ENCODE results near the gene RPS14.
"Not testable (repeated sequence)": the region's sequence is repeated elsewhere in the genome, so short reads cannot be mapped to it uniquely, and the experiment has no call there.

RPS14 gene

GRCh38 chr5:150444770-150445169 lies 4.8 kb downstream of the RPS14 start:
- DNase-seq (ENCODE audit: low read depth): no peak

- DNase-seq (ENCODE audit: low read depth): no peak
Observed at GRCh38 chr5:150443242-150444075, 6.1 kb downstream of the RPS14 start.

DNA sequence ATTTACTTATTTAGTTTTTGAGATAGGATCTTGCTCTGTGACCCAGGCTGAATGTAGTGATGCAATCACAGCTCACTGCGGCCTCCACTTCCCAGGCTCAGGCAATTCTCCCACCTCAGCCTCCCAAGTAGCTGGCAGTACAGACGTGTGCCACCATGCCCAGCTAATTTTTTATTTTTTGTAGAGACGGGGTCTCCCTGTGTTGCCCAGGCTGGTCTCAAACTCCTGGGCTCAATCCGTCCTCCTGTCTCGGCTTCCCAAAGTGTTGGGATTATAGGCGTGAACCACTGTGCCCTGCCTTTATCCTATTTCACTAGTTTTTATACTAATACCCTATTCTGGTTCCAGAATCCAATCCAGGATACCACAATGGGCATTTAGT lies 6.8 kb downstream of the RPS14 start:
- no peak for DNase-seq (ENCODE audit: low read depth)

DNA sequence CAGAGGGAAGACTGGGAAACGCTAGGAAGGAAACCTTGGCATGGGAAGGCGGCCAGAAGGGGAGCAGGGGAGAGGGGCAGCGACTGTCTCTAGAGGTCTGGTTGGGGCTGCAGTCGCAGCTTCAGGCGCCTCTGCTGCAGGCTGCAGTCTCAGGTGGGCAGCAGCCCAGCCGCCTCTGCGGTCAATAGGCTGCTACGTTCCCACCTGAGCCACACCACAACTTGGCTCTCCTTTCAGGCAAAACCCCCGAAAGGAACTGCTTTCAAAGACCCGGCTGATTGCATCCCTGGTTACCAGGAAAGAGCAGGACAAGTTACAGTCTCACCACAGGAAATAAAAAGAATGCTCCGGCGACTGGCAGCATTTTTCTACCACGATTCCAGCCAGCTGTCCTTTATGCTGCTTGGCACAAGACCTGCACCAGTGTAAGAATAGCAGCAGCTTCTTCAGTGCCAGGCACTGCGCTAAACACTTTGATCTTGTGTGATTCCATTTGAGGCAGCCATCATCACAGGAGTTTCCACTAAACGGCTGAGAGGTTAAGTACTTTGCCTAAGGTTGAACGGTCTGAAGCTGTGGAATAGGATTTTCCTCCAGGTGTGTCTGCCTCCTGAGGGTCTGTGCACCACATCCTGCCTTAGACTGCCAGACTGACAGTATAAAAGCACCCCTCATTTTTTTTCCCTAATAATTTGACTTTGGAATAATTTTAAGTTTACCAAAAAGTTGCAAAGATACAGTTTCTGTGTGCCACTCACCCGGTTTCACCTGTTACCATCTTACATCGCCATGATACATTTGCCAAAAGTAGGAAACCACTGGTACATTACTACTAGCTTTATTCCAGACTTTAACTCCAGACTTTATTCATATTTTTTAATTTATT lies 7.5 kb downstream of the RPS14 start:
- no peak for DNase-seq (ENCODE audit: low read depth)

GRCh38 chr5:150440948-150441812 lies 8.4 kb downstream of the RPS14 start:
- no peak for DNase-seq (ENCODE audit: low read depth)

GRCh38 chr5:150438873-150439546 lies 10.5 kb downstream of the RPS14 start:
- no peak for DNase-seq (ENCODE audit: low read depth)

DNA sequence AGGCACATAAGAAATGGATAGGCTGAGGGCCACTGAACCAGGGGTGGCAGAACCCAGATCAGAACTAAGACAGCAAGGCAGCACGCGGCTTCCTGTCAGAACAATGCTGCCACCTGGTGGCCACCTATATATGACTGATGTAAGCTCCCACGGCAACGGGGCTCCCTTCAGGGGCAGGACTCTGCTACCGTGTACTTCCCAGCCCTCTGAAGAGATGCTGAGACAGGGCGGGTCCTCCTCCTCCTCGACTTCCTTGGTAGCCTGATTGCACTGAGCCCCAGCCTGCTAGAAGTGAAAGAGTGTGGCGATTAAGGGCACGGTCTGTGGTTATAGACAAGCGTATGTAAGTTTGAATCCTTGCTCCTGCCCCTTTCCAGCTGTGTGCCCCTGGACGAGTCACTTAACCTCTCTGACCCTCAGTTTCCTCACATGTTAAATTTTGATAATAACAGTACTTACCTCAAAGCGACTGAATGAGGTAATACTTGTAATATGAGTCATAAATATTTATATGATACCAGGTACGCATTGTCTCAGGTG lies 13.3 kb downstream of the RPS14 start:
- DNase-seq (ENCODE audit: low read depth): peak; percentile 54

- DNase-seq (ENCODE audit: low read depth): peak; percentile 52
Observed at GRCh38 chr5:150434464-150434863, 15.1 kb downstream of the RPS14 start.

DNA sequence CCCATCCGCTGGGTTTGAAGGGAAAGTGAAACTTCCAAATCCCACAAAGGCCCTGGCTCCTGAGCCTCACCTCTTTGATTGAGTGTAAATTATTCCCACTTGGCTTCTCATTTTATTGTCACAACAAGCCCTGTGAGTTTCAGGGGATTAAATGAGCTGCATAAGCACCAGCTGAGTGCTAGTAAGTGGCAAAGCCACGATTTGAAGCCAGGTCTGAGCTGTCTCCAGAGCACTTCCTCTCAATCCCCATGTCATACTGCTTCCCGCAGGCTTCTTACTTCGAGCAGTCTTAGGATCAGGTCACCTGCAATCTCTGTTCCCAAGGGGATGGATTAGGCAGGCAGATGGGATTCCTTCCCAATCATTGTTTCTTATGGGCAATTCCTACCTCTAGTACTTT lies 18.0 kb downstream of the RPS14 start:
- no peak for DNase-seq (ENCODE audit: low read depth)

- no peak for DNase-seq (ENCODE audit: low read depth)
Observed at GRCh38 chr5:150431048-150431447, 18.5 kb downstream of the RPS14 start.

DNA sequence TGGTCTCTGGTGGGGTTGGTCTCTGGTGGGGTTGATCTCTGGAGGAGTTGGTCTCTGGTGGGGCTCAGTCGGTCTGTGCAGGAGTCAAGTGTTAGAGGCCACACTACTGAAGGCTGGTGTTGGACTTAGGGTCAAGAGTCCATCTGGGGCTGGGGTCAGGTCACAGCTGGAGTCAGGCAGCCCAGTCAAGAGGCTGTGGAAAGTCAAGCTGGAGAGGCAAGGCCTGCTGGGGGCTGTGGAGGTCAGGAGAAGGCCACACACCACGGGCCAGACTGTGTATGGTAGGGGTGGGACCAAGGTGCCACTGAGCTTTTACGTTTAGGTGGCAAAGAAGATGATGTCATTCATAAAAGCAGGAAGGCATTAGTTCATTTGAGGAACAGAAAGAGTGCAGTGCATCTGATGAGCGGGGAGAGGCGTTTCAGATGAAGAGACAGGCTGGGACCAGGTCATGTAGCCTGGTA lies 20.1 kb downstream of the RPS14 start:
- DNase-seq (ENCODE audit: low read depth): no peak

DNA sequence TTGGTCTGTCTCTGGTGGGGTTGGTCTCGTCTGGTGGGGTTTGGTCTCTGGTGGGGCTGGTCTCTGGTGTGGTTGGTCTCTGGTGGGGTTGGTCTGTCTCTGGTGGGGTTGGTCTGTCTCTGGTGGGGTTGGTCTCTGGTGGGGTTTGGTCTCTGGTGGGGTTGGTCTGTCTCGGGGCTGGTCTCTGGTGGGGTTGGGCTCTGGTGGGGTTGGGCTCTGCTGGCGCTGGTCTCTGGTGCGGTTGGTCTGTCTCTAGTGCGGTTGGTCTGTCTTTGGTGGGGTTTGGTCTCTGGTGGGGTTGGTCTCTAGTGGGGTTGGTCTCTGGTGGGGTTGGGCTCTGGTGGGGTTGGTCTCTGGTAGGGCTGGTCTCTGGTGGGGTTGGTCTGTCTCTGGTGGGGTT lies 20.6 kb downstream of the RPS14 start:
- no peak for DNase-seq (ENCODE audit: low read depth)

GRCh38 chr5:150428106-150428876 lies 21.2 kb downstream of the RPS14 start:
- DNase-seq (ENCODE audit: low read depth): no peak

DNA sequence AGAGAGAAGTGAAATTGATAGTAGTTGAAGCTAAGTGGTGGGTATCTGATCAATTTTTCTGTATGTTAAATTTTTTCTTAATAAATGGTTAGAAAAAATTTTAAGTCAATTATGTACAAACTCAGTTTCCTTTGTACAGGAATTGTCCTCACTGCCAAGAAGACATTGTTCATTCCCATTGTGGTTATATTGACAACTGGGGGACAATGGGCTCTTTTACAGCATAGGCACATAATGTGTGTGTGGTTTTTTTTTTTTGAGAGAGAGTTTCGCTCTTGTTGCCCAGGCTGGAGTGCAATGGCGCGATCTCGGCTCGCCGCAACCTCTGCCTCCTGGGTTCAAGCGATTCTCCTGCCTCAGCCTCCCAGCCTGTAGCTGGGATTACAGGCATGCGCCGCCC lies 23.4 kb downstream of the RPS14 start:
- not testable (repeated sequence) for DNase-seq (ENCODE audit: low read depth)

GRCh38 chr5:150422758-150423157 lies 26.8 kb downstream of the RPS14 start:
- DNase-seq (ENCODE audit: low read depth): no peak

GRCh38 chr5:150422075-150422474 lies 27.5 kb downstream of the RPS14 start:
- no peak for DNase-seq (ENCODE audit: low read depth)

GRCh38 chr5:150419630-150420270 lies 29.8 kb downstream of the RPS14 start:
- DNase-seq (ENCODE audit: low read depth): no peak

GRCh38 chr5:150413902-150414790 lies 35.4 kb downstream of the RPS14 start:
- DNase-seq (ENCODE audit: low read depth): not testable (repeated sequence)
